ENCODE results near the gene CST7.

- TF ChIP-seq, protein P1, sequence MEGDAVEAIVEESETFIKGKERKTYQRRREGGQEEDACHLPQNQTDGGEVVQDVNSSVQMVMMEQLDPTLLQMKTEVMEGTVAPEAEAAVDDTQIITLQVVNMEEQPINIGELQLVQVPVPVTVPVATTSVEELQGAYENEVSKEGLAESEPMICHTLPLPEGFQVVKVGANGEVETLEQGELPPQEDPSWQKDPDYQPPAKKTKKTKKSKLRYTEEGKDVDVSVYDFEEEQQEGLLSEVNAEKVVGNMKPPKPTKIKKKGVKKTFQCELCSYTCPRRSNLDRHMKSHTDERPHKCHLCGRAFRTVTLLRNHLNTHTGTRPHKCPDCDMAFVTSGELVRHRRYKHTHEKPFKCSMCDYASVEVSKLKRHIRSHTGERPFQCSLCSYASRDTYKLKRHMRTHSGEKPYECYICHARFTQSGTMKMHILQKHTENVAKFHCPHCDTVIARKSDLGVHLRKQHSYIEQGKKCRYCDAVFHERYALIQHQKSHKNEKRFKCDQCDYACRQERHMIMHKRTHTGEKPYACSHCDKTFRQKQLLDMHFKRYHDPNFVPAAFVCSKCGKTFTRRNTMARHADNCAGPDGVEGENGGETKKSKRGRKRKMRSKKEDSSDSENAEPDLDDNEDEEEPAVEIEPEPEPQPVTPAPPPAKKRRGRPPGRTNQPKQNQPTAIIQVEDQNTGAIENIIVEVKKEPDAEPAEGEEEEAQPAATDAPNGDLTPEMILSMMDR (IDR thresholded peaks at IDR 0.05): no peak
- TF ChIP-seq EZH2phosphoT487 (IDR thresholded peaks at IDR 0.05; ENCODE audit: borderline replicate concordance, low read depth): no peak
- TF ChIP-seq RFX5 (IDR thresholded peaks at IDR 0.05; ENCODE audit: low read length): no peak
- TF ChIP-seq, protein P2, sequence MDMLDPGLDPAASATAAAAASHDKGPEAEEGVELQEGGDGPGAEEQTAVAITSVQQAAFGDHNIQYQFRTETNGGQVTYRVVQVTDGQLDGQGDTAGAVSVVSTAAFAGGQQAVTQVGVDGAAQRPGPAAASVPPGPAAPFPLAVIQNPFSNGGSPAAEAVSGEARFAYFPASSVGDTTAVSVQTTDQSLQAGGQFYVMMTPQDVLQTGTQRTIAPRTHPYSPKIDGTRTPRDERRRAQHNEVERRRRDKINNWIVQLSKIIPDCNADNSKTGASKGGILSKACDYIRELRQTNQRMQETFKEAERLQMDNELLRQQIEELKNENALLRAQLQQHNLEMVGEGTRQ (IDR thresholded peaks at IDR 0.05; ENCODE audit: borderline replicate concordance, low read depth, low read length): no peak
- no peak for TF ChIP-seq MXI1 (IDR thresholded peaks at IDR 0.05; ENCODE audit: low read depth, low read length)
- no peak for TF ChIP-seq REST (IDR thresholded peaks at IDR 0.05; ENCODE audit: low read depth, low read length)
- TF ChIP-seq, protein P3, sequence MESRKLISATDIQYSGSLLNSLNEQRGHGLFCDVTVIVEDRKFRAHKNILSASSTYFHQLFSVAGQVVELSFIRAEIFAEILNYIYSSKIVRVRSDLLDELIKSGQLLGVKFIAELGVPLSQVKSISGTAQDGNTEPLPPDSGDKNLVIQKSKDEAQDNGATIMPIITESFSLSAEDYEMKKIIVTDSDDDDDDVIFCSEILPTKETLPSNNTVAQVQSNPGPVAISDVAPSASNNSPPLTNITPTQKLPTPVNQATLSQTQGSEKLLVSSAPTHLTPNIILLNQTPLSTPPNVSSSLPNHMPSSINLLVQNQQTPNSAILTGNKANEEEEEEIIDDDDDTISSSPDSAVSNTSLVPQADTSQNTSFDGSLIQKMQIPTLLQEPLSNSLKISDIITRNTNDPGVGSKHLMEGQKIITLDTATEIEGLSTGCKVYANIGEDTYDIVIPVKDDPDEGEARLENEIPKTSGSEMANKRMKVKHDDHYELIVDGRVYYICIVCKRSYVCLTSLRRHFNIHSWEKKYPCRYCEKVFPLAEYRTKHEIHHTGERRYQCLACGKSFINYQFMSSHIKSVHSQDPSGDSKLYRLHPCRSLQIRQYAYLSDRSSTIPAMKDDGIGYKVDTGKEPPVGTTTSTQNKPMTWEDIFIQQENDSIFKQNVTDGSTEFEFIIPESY (IDR thresholded peaks at IDR 0.05; ENCODE audit: borderline replicate concordance, low read depth): no peak
Observed at GRCh38 chr20:24999568-24999967, 50.5 kb downstream of the CST7 start.

Measured in SK-N-SH (cell line).